ENCODE data around the gene STK10. TPM values are rescaled to one million over a fixed set of nuclear protein-coding genes. Genes with fewer than 3 reads are reported as not detected.

STK10 gene
- polyA plus RNA-seq, 2 of the 4 experiments (the other 2 are of a cell fraction), result 4.3 to 13.1 TPM

- Histone ChIP-seq H3K4me2 (no peak overlapping the region), H3K9me3 (no peaks in the 10 kb centered on the region), H3K27ac (no peak overlapping the region), H3K4me3 (no peak overlapping the region), H3K4me1 (no peaks in the 10 kb centered on the region)
- ATAC-seq, result no peak
- ChIA-PET POLR2A (no interaction called here), CTCF (no interaction called here)
- TF ChIP-seq NPAS2 (CRISPR knock-in tag; IDR thresholded peaks at IDR 0.05; ENCODE audit: borderline replicate concordance), result no peak
- no peak for TF ChIP-seq BHLHE40 (IDR thresholded peaks at IDR 0.05; ENCODE audit: low read depth, low read length)
- TF ChIP-seq FOSB (CRISPR knock-in tag; IDR thresholded peaks at IDR 0.05), result no peak
- TF ChIP-seq HOXB5 (CRISPR knock-in tag; IDR thresholded peaks at IDR 0.05), result no peak
- no peak for TF ChIP-seq CBX8 (IDR thresholded peaks at IDR 0.05)
- no peak for TF ChIP-seq SMC3 (IDR thresholded peaks at IDR 0.05)
- no peak for TF ChIP-seq CHD4 (IDR thresholded peaks at IDR 0.05; ENCODE audit: borderline replicate concordance)
- no peak for TF ChIP-seq FOXS1 (CRISPR knock-in tag; IDR thresholded peaks at IDR 0.05)
- no peak for TF ChIP-seq CBX2 (IDR thresholded peaks at IDR 0.05; ENCODE audit: borderline replicate concordance, low read depth)
- FAIRE-seq, result no peak
- WGBS (ENCODE audit: missing lambda C conversion rate), result 95% methylated on average over 10 of the region's 10 CpGs
- DNase-seq (ENCODE audit: low read depth in 1 of 2, low spot score in 1 of 2), result no peak
These were observed 102.3 kb downstream of the STK10 start for GRCh38 chr5:172085738-172086137.

- ChIA-PET CTCF (interaction anchor here (2.0 kb wide), 1 partner anchor 170 kb away, joined by 5 read pairs; no protein-coding TSS in a partner anchor), POLR2A (no interaction called here)
- no peak overlapping the region for H3K4me3 ChIP-seq
- no peak for DNase-seq (ENCODE audit: low read depth in 1 of 2, low spot score in 1 of 2)
- ATAC-seq, result no peak
- H3K27ac ChIP-seq, result no peak overlapping the region
- TF ChIP-seq RFX5 (IDR thresholded peaks at IDR 0.05) (no peak), ZFP36 (IDR thresholded peaks at IDR 0.05; ENCODE audit: borderline replicate concordance, partially characterized antibody) (no peak), KDM5A (IDR thresholded peaks at IDR 0.05) (no peak), ZC3H11A (IDR thresholded peaks at IDR 0.05) (no peak), CHD2 (IDR thresholded peaks at IDR 0.05; ENCODE audit: low read length, partially characterized antibody) (no peak)
- no peaks in the 10 kb centered on the region for H3K4me1 ChIP-seq
- no peak overlapping the region for H3K4me2 ChIP-seq
- no peaks in the 10 kb centered on the region for H3K9me3 ChIP-seq
- no peak for FAIRE-seq
- 95% methylated on average over 14 of the region's 14 CpGs for WGBS (ENCODE audit: missing lambda C conversion rate)
These were observed 105.8 kb downstream of the STK10 start for GRCh38 chr5:172082180-172082579.

- FAIRE-seq, result no peak
- Histone ChIP-seq H3K4me2 (no peak overlapping the region), H3K9me3 (0 out of 3 replicates have a peak, but pooled peaks cover 2% of the 10 kb centered on the region), H3K27ac (no peak overlapping the region), H3K4me1 (no peaks in the 10 kb centered on the region), H3K4me3 (no peak overlapping the region)
- ATAC-seq, result no peak
- POLR2A ChIA-PET, result no interaction called here
- TF ChIP-seq EHMT2 (IDR thresholded peaks at IDR 0.05; ENCODE audit: low read depth) (no peak), EHF (CRISPR knock-in tag; IDR thresholded peaks at IDR 0.05) (no peak), TP53 (CRISPR knock-in tag; IDR thresholded peaks at IDR 0.05) (no peak), ZFP36 (IDR thresholded peaks at IDR 0.05; ENCODE audit: borderline replicate concordance, partially characterized antibody) (no peak), RNF2 (IDR thresholded peaks at IDR 0.05; ENCODE audit: borderline replicate concordance, low read depth) (no peak), PBX3 (IDR thresholded peaks at IDR 0.05) (no peak), JUNB (IDR thresholded peaks at IDR 0.05) (no peak), CBX8 (IDR thresholded peaks at IDR 0.05) (no peak), POLR2A (IDR thresholded peaks at IDR 0.05; ENCODE audit: low read length) (no peak), FOXS1 (CRISPR knock-in tag; IDR thresholded peaks at IDR 0.05) (no peak), PHF8 (IDR thresholded peaks at IDR 0.05; ENCODE audit: borderline replicate concordance, low read depth) (no peak), HOXA7 (CRISPR knock-in tag; IDR thresholded peaks at IDR 0.05) (no peak), MAZ (IDR thresholded peaks at IDR 0.05; ENCODE audit: borderline replicate concordance, low read depth, low read length) (no peak), HOXB5 (CRISPR knock-in tag; IDR thresholded peaks at IDR 0.05) (no peak), EP300 (IDR thresholded peaks at IDR 0.05) (no peak), CEBPB (IDR thresholded peaks at IDR 0.05) (no peak), NFE2L2 (conservative IDR thresholded peaks at IDR 0.05; ENCODE audit: low read length) (no peak)
- no peak for DNase-seq (ENCODE audit: low read depth in 1 of 2, low spot score in 1 of 2)
- CTCF ChIA-PET, result interaction anchor here (0.6 to 1.2 kb wide), 3 partner anchors 33 to 109 kb away, joined by 3 to 5 read pairs (median 4); partner anchors contain the start of gene STK10
- 80% methylated on average over 4 of the region's 4 CpGs for WGBS (ENCODE audit: missing lambda C conversion rate)
These were observed 108.1 kb downstream of the STK10 start for GRCh38 chr5:172079876-172080275.
